HepG2 (cell line): ENCODE measurements around the gene TK2. TPM values are rescaled to one million over a fixed set of nuclear protein-coding genes. Genes with fewer than 3 reads are reported as not detected.
A peak's percentile ranks its signal among the peaks of the same experiment; 100 is the strongest.

Source experiments
- HDAC6 ChIP-seq: fragments of 200-600 bp; sonication (generic); IDR thresholded peaks from 2 replicates; pipeline ENCODE4 v1.7.0; 2017; ENCODE audit warnings: mild to moderate bottlenecking, antibody characterized with exemption, low read length, low read depth
- KAT7 ChIP-seq: IDR thresholded peaks from 2 replicates; pipeline ENCODE4 v1.6.1; 2018; ENCODE audit warnings: borderline replicate concordance, missing compliant biosample characterization
- MXI1 ChIP-seq: IDR thresholded peaks from 3 replicates; pipeline ENCODE4 v1.6.1; 2012; ENCODE audit warnings: low read depth, low read length, inconsistent platforms, borderline replicate concordance
- NFE2L2 ChIP-seq: fragments of 150-350 bp; IDR thresholded peaks from 2 replicates; pipeline ENCODE4 v1.6.1; 2014; ENCODE audit warnings: low read length
- RFXANK ChIP-seq: IDR thresholded peaks from 2 replicates; pipeline ENCODE4 v1.6.1; 2016
- SALL1 ChIP-seq: sonication (generic); formaldehyde crosslinking; IDR thresholded peaks from 2 replicates; pipeline ENCODE4 v1.8.0; 2022; ENCODE audit warnings: mild to moderate bottlenecking, missing genetic modification reagents
- ZBTB3 ChIP-seq: sonication (generic); formaldehyde crosslinking; IDR thresholded peaks from 2 replicates; pipeline ENCODE4 v1.4.0; 2020; ENCODE audit warnings: low read depth, mild to moderate bottlenecking, moderate library complexity, missing genetic modification reagents, borderline replicate concordance
- ZFP1 ChIP-seq: IDR thresholded peaks from 2 replicates; pipeline ENCODE4 v1.6.1; 2016
- ZNF18 ChIP-seq: sonication (generic); formaldehyde crosslinking; IDR thresholded peaks from 2 replicates; pipeline ENCODE4 v1.8.0; 2022; ENCODE audit warnings: mild to moderate bottlenecking, missing genetic modification reagents; ENCODE audit not compliant: insufficient replicate concordance
- ZNF251 ChIP-seq: sonication (generic); formaldehyde crosslinking; IDR thresholded peaks from 2 replicates; pipeline ENCODE4 v1.9.0; 2021; ENCODE audit warnings: mild to moderate bottlenecking, missing genetic modification reagents
- ZNF329 ChIP-seq: sonication (generic); formaldehyde crosslinking; IDR thresholded peaks from 2 replicates; pipeline ENCODE4 v1.9.0; 2021; ENCODE audit warnings: low read depth, mild to moderate bottlenecking, missing genetic modification reagents
- ZNF441 ChIP-seq: sonication (generic); formaldehyde crosslinking; IDR thresholded peaks from 2 replicates; pipeline ENCODE4 v1.7.0; 2021; ENCODE audit warnings: missing genetic modification reagents, borderline replicate concordance
- polyA plus RNA-seq, 8 experiments: library from polyadenylated mRNA; depleted of rRNA in 3 of 8; stranded (reverse) in 7 of 8; unstranded in 1 of 8; fragments of >200 nt; fragmentation: Illumina TruSeq in 4 of 8; extraction: Trizol in 4 of 8; gene quantifications; 2 replicates each; pipeline versions ENCODE4 v1.2.1 to v1.2.3, GENCODE V29; 2011 to 2016; ENCODE audit warnings: low read depth in 4 of 8, missing spikeins in 1 of 8, mixed read lengths in 1 of 8; ENCODE audit not compliant: insufficient read depth in 1 of 8
- total RNA-seq, 5 experiments: library from RNA; depleted of rRNA; stranded (reverse); fragments of >200 nt; fragmentation: Illumina TruSeq; extraction: Trizol; gene quantifications; 2 replicates each; pipeline ENCODE4 v1.2.3, GENCODE V29; 2016; ENCODE audit warnings: low read depth in 1 of 5
- TF ChIP-seq, protein P1 (sequence below): sonication (generic); formaldehyde crosslinking; IDR thresholded peaks from 2 replicates; pipeline ENCODE4 v1.5.0; 2020; ENCODE audit warnings: missing genetic modification reagents, mild to moderate bottlenecking, borderline replicate concordance
- TF ChIP-seq, protein P2 (sequence below): sonication (generic); formaldehyde crosslinking; IDR thresholded peaks from 2 replicates; pipeline ENCODE4 v1.9.0; 2021; ENCODE audit warnings: missing genetic modification reagents, borderline replicate concordance

TK2 gene
- total and polyA plus RNA-seq, 2 of the 13 experiments (the other 11 are each of a cell fraction or from before 2014, with no cell fraction given) = 18.7 to 21.0 TPM

DNA sequence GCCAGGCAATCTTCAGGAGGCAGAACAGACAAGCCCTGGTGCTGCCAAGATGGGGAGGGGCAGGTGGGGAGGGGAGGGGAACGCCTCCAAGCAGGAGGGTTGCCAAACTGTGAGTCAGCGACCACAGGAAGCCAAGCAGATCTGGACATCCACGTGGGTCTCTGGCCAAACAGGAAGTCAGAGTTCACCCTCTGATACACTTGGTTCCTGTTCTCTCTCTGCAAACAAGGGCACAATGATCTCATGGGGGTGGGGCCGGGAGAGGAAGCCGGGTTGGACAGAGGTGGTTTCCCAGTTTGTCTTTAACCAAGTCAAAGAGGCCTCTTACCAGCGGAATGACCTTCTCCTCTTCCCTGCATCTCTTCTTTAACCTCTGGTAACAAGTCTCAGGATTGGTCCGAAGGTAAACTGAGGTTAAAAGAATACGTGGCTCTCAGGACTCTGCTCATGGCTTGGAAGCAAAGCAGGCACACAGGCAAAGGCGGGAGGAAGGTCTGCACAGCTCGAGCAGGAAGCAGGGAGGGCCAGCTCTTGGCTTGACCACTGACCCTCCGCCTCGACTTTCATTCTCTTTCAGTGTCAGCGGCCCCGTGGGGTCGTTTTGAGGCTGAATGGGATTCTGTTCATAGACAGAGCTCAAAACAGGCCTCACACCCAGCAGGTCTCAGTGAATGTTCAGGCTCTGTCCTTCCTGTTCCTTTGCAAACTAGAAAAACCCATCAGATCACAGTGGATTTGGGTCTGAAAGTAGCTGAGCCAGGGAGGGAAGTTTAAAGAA, 32.9 kb downstream of the TK2 start (continued):
- no peak for TF ChIP-seq ZNF251 (CRISPR knock-in tag)
- TF ChIP-seq ZNF18 = no peak
- no peak for TF ChIP-seq HDAC6
- peak; percentile 73; the same call in 1 of the 2 replicates for TF ChIP-seq RFXANK (CRISPR knock-in tag)
- TF ChIP-seq, protein P1, sequence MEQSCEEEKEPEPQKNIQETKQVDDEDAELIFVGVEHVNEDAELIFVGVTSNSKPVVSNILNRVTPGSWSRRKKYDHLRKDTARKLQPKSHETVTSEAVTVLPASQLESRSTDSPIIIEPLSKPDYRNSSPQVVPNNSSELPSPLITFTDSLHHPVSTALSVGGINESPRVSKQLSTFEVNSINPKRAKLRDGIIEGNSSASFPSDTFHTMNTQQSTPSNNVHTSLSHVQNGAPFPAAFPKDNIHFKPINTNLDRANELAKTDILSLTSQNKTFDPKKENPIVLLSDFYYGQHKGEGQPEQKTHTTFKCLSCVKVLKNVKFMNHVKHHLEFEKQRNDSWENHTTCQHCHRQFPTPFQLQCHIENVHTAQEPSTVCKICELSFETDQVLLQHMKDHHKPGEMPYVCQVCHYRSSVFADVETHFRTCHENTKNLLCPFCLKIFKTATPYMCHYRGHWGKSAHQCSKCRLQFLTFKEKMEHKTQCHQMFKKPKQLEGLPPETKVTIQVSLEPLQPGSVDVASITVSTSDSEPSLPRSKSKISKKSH (CRISPR knock-in tag) = peak; percentile 87; the same call in 1 of the 2 replicates
- peak; percentile 89; the same call in 1 of the 2 replicates for TF ChIP-seq ZFP1
- TF ChIP-seq ZNF441 = 0 out of 2 replicates have a peak, but pooled peaks have one; percentile 21
- TF ChIP-seq MXI1 = peak; percentile 99; the same call in 2 of the 3 replicates
- peak; percentile 22; the same call in 1 of the 2 replicates for TF ChIP-seq ZNF329
- TF ChIP-seq SALL1 (CRISPR knock-in tag) = peak; percentile 86
- TF ChIP-seq, protein P2, sequence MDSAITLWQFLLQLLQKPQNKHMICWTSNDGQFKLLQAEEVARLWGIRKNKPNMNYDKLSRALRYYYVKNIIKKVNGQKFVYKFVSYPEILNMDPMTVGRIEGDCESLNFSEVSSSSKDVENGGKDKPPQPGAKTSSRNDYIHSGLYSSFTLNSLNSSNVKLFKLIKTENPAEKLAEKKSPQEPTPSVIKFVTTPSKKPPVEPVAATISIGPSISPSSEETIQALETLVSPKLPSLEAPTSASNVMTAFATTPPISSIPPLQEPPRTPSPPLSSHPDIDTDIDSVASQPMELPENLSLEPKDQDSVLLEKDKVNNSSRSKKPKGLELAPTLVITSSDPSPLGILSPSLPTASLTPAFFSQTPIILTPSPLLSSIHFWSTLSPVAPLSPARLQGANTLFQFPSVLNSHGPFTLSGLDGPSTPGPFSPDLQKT (CRISPR knock-in tag) = no peak
- peak; percentile 79 for TF ChIP-seq KAT7 (CRISPR knock-in tag)
- TF ChIP-seq NFE2L2 = no peak
- TF ChIP-seq ZBTB3 = no peak
